Mesenchymal stem cell (in vitro differentiated cells and primary cell): ENCODE measurements around the gene LRIG1.

Experiments used
- DNase-seq: peaks from one replicate; pipeline ENCODE4 v3.0.0-alpha.2; 2013
- H2AFZ ChIP-seq: one replicate; pipeline ENCODE4 v1.6.1; 2013; ENCODE audit warnings: low read depth, mild to moderate bottlenecking, control low read depth, inconsistent platforms, low read length, moderate library complexity
- H2AK5ac ChIP-seq: 2 replicates; pipeline ENCODE4 v1.6.1; 2013; ENCODE audit warnings: low read length, moderate library complexity, mild to moderate bottlenecking, inconsistent platforms; ENCODE audit not compliant: severe bottlenecking
- H2BK120ac ChIP-seq: one replicate; pipeline ENCODE4 v1.6.1; 2013; ENCODE audit warnings: low read depth, mild to moderate bottlenecking, inconsistent platforms, low read length, moderate library complexity
- H2BK12ac ChIP-seq, 2 experiments: one replicate each; pipeline ENCODE4 v1.6.1; 2013; ENCODE audit warnings: inconsistent platforms in 2 of 2, low read length in 2 of 2, mild to moderate bottlenecking in 2 of 2, moderate library complexity in 2 of 2, control low read depth in 1 of 2
- H2BK15ac ChIP-seq: one replicate; pipeline ENCODE4 v1.6.1; 2013; ENCODE audit warnings: mild to moderate bottlenecking, low read depth, inconsistent platforms; ENCODE audit not compliant: poor library complexity, severe bottlenecking
- H2BK5ac ChIP-seq: 2 replicates; pipeline ENCODE4 v1.6.1; 2013; ENCODE audit warnings: low read depth, mild to moderate bottlenecking, low read length, control low read depth, inconsistent platforms; ENCODE audit not compliant: poor library complexity, severe bottlenecking
- H3K14ac ChIP-seq, 2 experiments: one replicate each; pipeline ENCODE4 v1.6.1; 2013; ENCODE audit warnings: inconsistent platforms in 2 of 2, low read length in 2 of 2, control low read depth in 1 of 2, mild to moderate bottlenecking in 1 of 2, moderate library complexity in 1 of 2
- H3K18ac ChIP-seq, 2 experiments: one replicate each; pipeline ENCODE4 v1.6.1; 2013; ENCODE audit warnings: inconsistent platforms in 2 of 2, low read length in 2 of 2, control low read depth in 1 of 2, low read depth in 1 of 2, mild to moderate bottlenecking in 1 of 2
- H3K23ac ChIP-seq, 2 experiments: one replicate each; pipeline ENCODE4 v1.6.1; 2013; ENCODE audit warnings: inconsistent platforms in 2 of 2, low read length in 2 of 2, mild to moderate bottlenecking in 2 of 2, moderate library complexity in 2 of 2, control low read depth in 1 of 2
- H3K27ac ChIP-seq: 2 replicates; pipeline ENCODE4 v1.5.1; 2013; ENCODE audit warnings: mild to moderate bottlenecking, moderate library complexity, low read length, control low read depth, inconsistent platforms; ENCODE audit not compliant: poor library complexity, severe bottlenecking
- H3K27me3 ChIP-seq, 2 experiments: 2 replicates each; pipeline versions ENCODE4 v1.6.1 to v1.7.0; 2013; ENCODE audit warnings: low read length in 2 of 2, mild to moderate bottlenecking in 2 of 2, moderate library complexity in 2 of 2, control low read depth in 1 of 2, inconsistent platforms in 1 of 2; ENCODE audit not compliant: control insufficient read depth in 1 of 2, insufficient read depth in 1 of 2
- H3K36me3 ChIP-seq, 2 experiments: 2 replicates each; pipeline versions ENCODE4 v1.6.1 to v1.7.0; 2013; ENCODE audit warnings: low read length in 2 of 2, control low read depth in 1 of 2, inconsistent platforms in 1 of 2, low read depth in 1 of 2, mild to moderate bottlenecking in 1 of 2; ENCODE audit not compliant: insufficient read depth in 2 of 2, control insufficient read depth in 1 of 2
- H3K4ac ChIP-seq, 2 experiments: one replicate each; pipeline ENCODE4 v1.6.1; 2013; ENCODE audit warnings: inconsistent platforms in 2 of 2, low read length in 2 of 2, mild to moderate bottlenecking in 2 of 2, moderate library complexity in 2 of 2, control low read depth in 1 of 2, low read depth in 1 of 2
- H3K4me1 ChIP-seq: 2 replicates; pipeline ENCODE4 v1.6.1; 2013; ENCODE audit warnings: low read depth, low read length, control low read depth; ENCODE audit not compliant: control insufficient read depth, insufficient read depth
- H3K4me2 ChIP-seq: 2 replicates; pipeline ENCODE4 v1.6.1; 2013; ENCODE audit warnings: low read length, mild to moderate bottlenecking, inconsistent platforms; ENCODE audit not compliant: poor library complexity, severe bottlenecking
- H3K4me3 ChIP-seq, 2 experiments: 2 replicates each; pipeline versions ENCODE4 v1.5.1 to v1.7.0; 2013; ENCODE audit warnings: low read length in 2 of 2, mild to moderate bottlenecking in 2 of 2, control low read depth in 1 of 2, low read depth in 1 of 2; ENCODE audit not compliant: insufficient read depth in 1 of 2
- H3K79me1 ChIP-seq: replicated peaks from 2 replicates; pipeline ENCODE4 v1.6.1; 2013; ENCODE audit warnings: mild to moderate bottlenecking, control low read depth, low read length, inconsistent platforms; ENCODE audit not compliant: poor library complexity, severe bottlenecking
- H3K9ac ChIP-seq: 2 replicates; pipeline ENCODE4 v1.7.0; 2013; ENCODE audit warnings: mild to moderate bottlenecking, low read length, moderate library complexity
- H3K9me3 ChIP-seq: 2 replicates; pipeline ENCODE4 v1.7.0; 2013; ENCODE audit warnings: mild to moderate bottlenecking, low read length; ENCODE audit not compliant: control insufficient read depth
- H4K8ac ChIP-seq: one replicate; pipeline ENCODE4 v1.6.1; 2013; ENCODE audit warnings: inconsistent platforms, mild to moderate bottlenecking, low read length, moderate library complexity
- H4K91ac ChIP-seq: one replicate; pipeline ENCODE4 v1.6.1; 2013; ENCODE audit warnings: mild to moderate bottlenecking, low read length, inconsistent platforms
- whole genome bisulfite sequencing: methylation state at CpG from one replicate; pipeline ENCODE4 v1.1.7; 2013; ENCODE audit warnings: mixed read lengths; 5-methylcytosine and 5-hydroxymethylcytosine counted together

LRIG1 gene

GRCh38 chr3:66398228-66399025 lies 102.4 kb downstream of the LRIG1 start:
- WGBS: over 99% methylated on average over 8 of the region's 9 CpGs
- Histone ChIP-seq H3K79me1 (peaks cover 47% of the 10 kb centered on the region), H3K14ac (peak overlapping the region in 1 of 2 experiments; percentile 76)

GRCh38 chr3:66397745-66398144 lies 103.1 kb downstream of the LRIG1 start:
- Histone ChIP-seq H3K9ac (no peak overlapping the region), H2BK120ac (no peak overlapping the region), H2AFZ (no peak overlapping the region), H4K8ac (no peak overlapping the region), H3K27me3 (no peaks in the 10 kb centered on the region), H3K4me1 (peaks cover 61% of the 10 kb centered on the region), H3K4ac (no peak overlapping the region), H3K4me2 (no peak overlapping the region), H2BK5ac (no peak overlapping the region), H3K23ac (no peak overlapping the region), H2BK12ac (no peak overlapping the region), H3K79me1 (peaks cover 43% of the 10 kb centered on the region), H2BK15ac (no peak overlapping the region), H3K4me3 (no peak overlapping the region), H3K27ac (no peak overlapping the region), H2AK5ac (no peak overlapping the region), H3K36me3 (peaks cover 37 to 60% of the 10 kb centered on the region in 2 experiments), H3K18ac (no peak overlapping the region), H4K91ac (no peak overlapping the region), H3K9me3 (no peaks in the 10 kb centered on the region), H3K14ac (no peak overlapping the region)
- 88% methylated on average over 2 of the region's 2 CpGs for WGBS
- DNase-seq: no peak

More at GRCh38 chr3:66398228-66399025, 102.4 kb downstream of the LRIG1 start:
- Histone ChIP-seq H3K9me3 (no peaks in the 10 kb centered on the region), H3K4ac (no peak overlapping the region), H3K9ac (no peak overlapping the region), H3K4me1 (peaks cover 57% of the 10 kb centered on the region), H3K4me2 (no peak overlapping the region), H4K8ac (no peak overlapping the region), H3K18ac (no peak overlapping the region), H2BK15ac (no peak overlapping the region), H3K4me3 (no peak overlapping the region), H2BK12ac (no peak overlapping the region), H2BK120ac (no peak overlapping the region), H3K23ac (no peak overlapping the region), H2BK5ac (no peak overlapping the region), H2AFZ (no peak overlapping the region), H4K91ac (no peak overlapping the region), H3K27me3 (no peaks in the 10 kb centered on the region), H2AK5ac (no peak overlapping the region), H3K27ac (no peak overlapping the region), H3K36me3 (peaks cover 33 to 59% of the 10 kb centered on the region in 2 experiments)
- DNase-seq: no peak

GRCh38 chr3:66396888-66397287 lies 103.9 kb downstream of the LRIG1 start:
- no peak for DNase-seq
- Histone ChIP-seq H3K4ac (no peak overlapping the region), H2BK15ac (no peak overlapping the region), H2AK5ac (no peak overlapping the region), H4K91ac (no peak overlapping the region), H3K9me3 (no peaks in the 10 kb centered on the region), H3K23ac (no peak overlapping the region), H3K9ac (no peak overlapping the region), H3K18ac (no peak overlapping the region), H3K79me1 (peaks cover 43% of the 10 kb centered on the region), H3K27ac (no peak overlapping the region), H3K14ac (no peak overlapping the region), H4K8ac (no peak overlapping the region), H2BK12ac (no peak overlapping the region), H3K4me3 (no peak overlapping the region), H2BK5ac (no peak overlapping the region), H2AFZ (no peak overlapping the region), H2BK120ac (no peak overlapping the region), H3K36me3 (peaks cover 46 to 62% of the 10 kb centered on the region in 2 experiments), H3K27me3 (no peaks in the 10 kb centered on the region), H3K4me2 (no peak overlapping the region), H3K4me1 (peaks cover 55% of the 10 kb centered on the region)
- 95% methylated on average over 9 of the region's 9 CpGs for WGBS

GRCh38 chr3:66396161-66396760 lies 104.6 kb downstream of the LRIG1 start:
- peak overlapping the region; percentile 56 for H2AK5ac ChIP-seq
- no peak overlapping the region for H3K23ac ChIP-seq
- H2BK12ac ChIP-seq: no peak overlapping the region
- peaks cover 40% of the 10 kb centered on the region for H3K79me1 ChIP-seq
- peak overlapping the region in 1 of 2 experiments; percentile 7 for H3K4me3 ChIP-seq
- H3K27ac ChIP-seq: peak overlapping the region; percentile 22
- H3K4me2 ChIP-seq: no peak overlapping the region
- no peak overlapping the region for H3K14ac ChIP-seq
- H3K4me1 ChIP-seq: peaks cover 50% of the 10 kb centered on the region
- H2BK15ac ChIP-seq: no peak overlapping the region
- H2AFZ ChIP-seq: no peak overlapping the region
- H2BK120ac ChIP-seq: no peak overlapping the region
- no peaks in the 10 kb centered on the region for H3K9me3 ChIP-seq
- H4K8ac ChIP-seq: peak overlapping the region; percentile 19
- H4K91ac ChIP-seq: peak overlapping the region; percentile 46
- no peak overlapping the region for H3K9ac ChIP-seq
- H3K36me3 ChIP-seq: peaks cover 48 to 57% of the 10 kb centered on the region in 2 experiments
- H2BK5ac ChIP-seq: no peak overlapping the region
- no peaks in the 10 kb centered on the region for H3K27me3 ChIP-seq
- WGBS: 90% methylated on average over 13 of the region's 13 CpGs
- H3K4ac ChIP-seq: no peak overlapping the region
- DNase-seq: no peak
- no peak overlapping the region for H3K18ac ChIP-seq
